ENCODE measurements around the gene MKRN1.

Gene MKRN1

DNA sequence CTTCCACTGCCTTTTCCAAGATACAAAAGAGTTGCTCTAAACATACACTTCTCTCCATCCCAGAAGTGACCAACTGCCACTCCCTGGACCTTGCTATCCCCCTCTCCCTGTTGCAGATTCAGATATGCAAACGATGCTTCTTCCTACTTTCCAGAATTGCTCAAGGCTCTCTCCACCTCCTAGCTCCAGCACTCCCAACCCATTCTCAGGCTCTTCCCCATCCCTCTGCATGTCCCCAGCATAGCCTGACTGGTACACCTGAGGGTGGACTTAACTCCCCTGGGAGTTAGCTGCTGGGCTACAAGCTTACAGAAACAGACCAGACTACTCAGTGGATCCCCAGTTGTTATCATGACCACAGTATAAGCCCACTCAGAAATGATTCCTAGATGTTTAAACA lies 27.6 kb downstream of the MKRN1 start:
- Histone ChIP-seq H3K4me2 (ENCODE audit: low read depth, low read length, poor library complexity, severe bottlenecking) (no peak overlapping the region), H3K79me2 (ENCODE audit: insufficient read depth, low read length) (no peaks in the 10 kb centered on the region), H3K27me3 (ENCODE audit: insufficient read depth, low read length, poor library complexity, severe bottlenecking) (no peaks in the 10 kb centered on the region), H3K36me3 (ENCODE audit: insufficient read depth, low read length) (peaks cover 43% of the 10 kb centered on the region), H3K9ac (ENCODE audit: low read depth, low read length, poor library complexity, severe bottlenecking) (no peak overlapping the region), H3K4me3 (ENCODE audit: low read length, poor library complexity, severe bottlenecking) (no peak overlapping the region), H3F3A (ENCODE audit: low read depth) (no peaks in the 10 kb centered on the region), H4K20me1 (ENCODE audit: insufficient read depth, low read length, poor library complexity, severe bottlenecking) (peaks cover 9% of the 10 kb centered on the region), H3K4me1 (ENCODE audit: insufficient read depth, low read length, poor library complexity, severe bottlenecking) (peaks cover 16% of the 10 kb centered on the region), H2AFZ (ENCODE audit: low read length) (no peak overlapping the region), H3K9me2 (replicated peaks; ENCODE audit: low read depth, low read length) (no peaks in the 10 kb centered on the region), H3K9me3 (ENCODE audit: insufficient read depth, low read depth, low read length) (no peaks in the 10 kb centered on the region)
- TF ChIP-seq, protein P1, sequence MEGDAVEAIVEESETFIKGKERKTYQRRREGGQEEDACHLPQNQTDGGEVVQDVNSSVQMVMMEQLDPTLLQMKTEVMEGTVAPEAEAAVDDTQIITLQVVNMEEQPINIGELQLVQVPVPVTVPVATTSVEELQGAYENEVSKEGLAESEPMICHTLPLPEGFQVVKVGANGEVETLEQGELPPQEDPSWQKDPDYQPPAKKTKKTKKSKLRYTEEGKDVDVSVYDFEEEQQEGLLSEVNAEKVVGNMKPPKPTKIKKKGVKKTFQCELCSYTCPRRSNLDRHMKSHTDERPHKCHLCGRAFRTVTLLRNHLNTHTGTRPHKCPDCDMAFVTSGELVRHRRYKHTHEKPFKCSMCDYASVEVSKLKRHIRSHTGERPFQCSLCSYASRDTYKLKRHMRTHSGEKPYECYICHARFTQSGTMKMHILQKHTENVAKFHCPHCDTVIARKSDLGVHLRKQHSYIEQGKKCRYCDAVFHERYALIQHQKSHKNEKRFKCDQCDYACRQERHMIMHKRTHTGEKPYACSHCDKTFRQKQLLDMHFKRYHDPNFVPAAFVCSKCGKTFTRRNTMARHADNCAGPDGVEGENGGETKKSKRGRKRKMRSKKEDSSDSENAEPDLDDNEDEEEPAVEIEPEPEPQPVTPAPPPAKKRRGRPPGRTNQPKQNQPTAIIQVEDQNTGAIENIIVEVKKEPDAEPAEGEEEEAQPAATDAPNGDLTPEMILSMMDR (conservative IDR thresholded peaks at IDR 0.05; ENCODE audit: low read length): no peak
- no peak for TF ChIP-seq EZH2phosphoT487 (IDR thresholded peaks at IDR 0.05; ENCODE audit: borderline replicate concordance)

DNA sequence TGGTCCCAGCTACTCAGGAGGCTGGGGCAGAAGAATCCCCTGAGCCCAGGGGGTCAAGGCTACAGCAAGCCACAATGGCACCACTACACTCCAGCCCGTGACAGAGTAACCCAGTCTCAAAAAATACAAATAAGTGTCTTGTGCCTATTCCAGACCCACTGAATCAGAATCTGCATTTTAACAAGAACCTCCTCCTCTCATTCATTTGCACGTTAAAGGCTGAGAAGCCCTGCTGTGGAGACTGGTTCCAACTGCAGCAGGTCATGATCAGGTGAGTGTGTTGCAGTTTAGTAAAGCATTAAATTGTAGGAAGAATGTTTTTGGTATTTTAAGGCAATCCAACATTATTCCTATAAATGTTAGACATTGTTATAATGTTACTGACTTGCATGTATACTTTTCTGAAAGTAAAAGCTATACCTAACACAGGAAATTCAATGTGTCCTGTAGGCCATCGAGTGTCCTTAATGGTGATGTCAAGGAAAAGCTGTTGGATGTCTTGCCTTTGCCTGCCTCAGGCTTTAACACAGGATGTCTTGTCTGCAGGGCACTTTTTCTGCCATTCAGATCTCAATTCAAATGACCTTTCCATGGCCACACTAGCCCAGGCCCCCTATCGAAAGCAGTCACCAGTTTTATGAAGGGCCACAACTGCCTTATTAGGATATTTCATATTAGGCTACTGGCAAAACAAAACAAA lies 30.4 kb downstream of the MKRN1 start:
- Histone ChIP-seq H3K36me3 (ENCODE audit: insufficient read depth, low read length) (peaks cover 15% of the 10 kb centered on the region), H3F3A (ENCODE audit: low read depth) (no peaks in the 10 kb centered on the region), H3K27me3 (ENCODE audit: insufficient read depth, low read length, poor library complexity, severe bottlenecking) (no peaks in the 10 kb centered on the region), H3K9ac (ENCODE audit: low read depth, low read length, poor library complexity, severe bottlenecking) (no peak overlapping the region), H3K9me3 (ENCODE audit: insufficient read depth, low read depth, low read length) (no peaks in the 10 kb centered on the region), H3K9me2 (replicated peaks; ENCODE audit: low read depth, low read length) (no peaks in the 10 kb centered on the region), H3K4me2 (ENCODE audit: low read depth, low read length, poor library complexity, severe bottlenecking) (no peak overlapping the region), H3K79me2 (ENCODE audit: insufficient read depth, low read length) (no peaks in the 10 kb centered on the region), H3K4me3 (ENCODE audit: low read length, poor library complexity, severe bottlenecking) (no peak overlapping the region), H3K4me1 (ENCODE audit: insufficient read depth, low read length, poor library complexity, severe bottlenecking) (peaks cover 16% of the 10 kb centered on the region), H4K20me1 (ENCODE audit: insufficient read depth, low read length, poor library complexity, severe bottlenecking) (peaks cover 9% of the 10 kb centered on the region), H2AFZ (ENCODE audit: low read length) (no peak overlapping the region)
- TF ChIP-seq EZH2phosphoT487 (IDR thresholded peaks at IDR 0.05; ENCODE audit: borderline replicate concordance): no peak
- TF ChIP-seq, protein P1 (conservative IDR thresholded peaks at IDR 0.05; ENCODE audit: low read length): no peak

DNA sequence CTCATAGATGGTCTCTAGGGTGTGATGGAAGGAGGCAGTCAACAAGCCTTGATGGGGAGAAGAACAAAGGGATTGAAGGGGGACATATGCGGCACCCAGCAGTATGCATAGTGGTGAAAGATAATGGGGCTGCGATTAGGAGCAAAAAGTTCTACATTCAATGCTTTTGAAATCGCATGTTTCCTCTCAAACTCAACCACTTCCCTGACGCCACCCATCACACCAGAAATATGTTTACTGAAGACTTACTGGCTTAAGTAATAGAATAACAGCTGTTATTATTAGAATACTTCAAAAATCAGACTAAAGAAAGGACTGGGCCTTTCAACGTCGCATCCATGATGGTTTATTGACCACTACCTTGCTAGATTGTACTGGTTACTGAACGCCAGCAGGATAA lies 31.5 kb downstream of the MKRN1 start:
- Histone ChIP-seq H3K4me3 (ENCODE audit: low read length, poor library complexity, severe bottlenecking) (no peak overlapping the region), H3K4me2 (ENCODE audit: low read depth, low read length, poor library complexity, severe bottlenecking) (no peak overlapping the region), H3K4me1 (ENCODE audit: insufficient read depth, low read length, poor library complexity, severe bottlenecking) (peaks cover 16% of the 10 kb centered on the region), H3F3A (ENCODE audit: low read depth) (no peaks in the 10 kb centered on the region), H3K27me3 (ENCODE audit: insufficient read depth, low read length, poor library complexity, severe bottlenecking) (no peaks in the 10 kb centered on the region), H3K9ac (ENCODE audit: low read depth, low read length, poor library complexity, severe bottlenecking) (no peak overlapping the region), H3K9me2 (replicated peaks; ENCODE audit: low read depth, low read length) (no peaks in the 10 kb centered on the region), H3K9me3 (ENCODE audit: insufficient read depth, low read depth, low read length) (no peaks in the 10 kb centered on the region), H2AFZ (ENCODE audit: low read length) (no peak overlapping the region), H4K20me1 (ENCODE audit: insufficient read depth, low read length, poor library complexity, severe bottlenecking) (peaks cover 9% of the 10 kb centered on the region), H3K36me3 (ENCODE audit: insufficient read depth, low read length) (peaks cover 4% of the 10 kb centered on the region), H3K79me2 (ENCODE audit: insufficient read depth, low read length) (no peaks in the 10 kb centered on the region)
- TF ChIP-seq EZH2phosphoT487 (IDR thresholded peaks at IDR 0.05; ENCODE audit: borderline replicate concordance): no peak
- TF ChIP-seq, protein P1 (conservative IDR thresholded peaks at IDR 0.05; ENCODE audit: low read length): no peak
